GM19025 (cell line): ENCODE results near the gene MRPL23.
"Not testable (repeated sequence)": the region's sequence is repeated elsewhere in the genome, so short reads cannot be mapped to it uniquely, and the experiment has no call there.

Experiments
- ATAC-seq: cut with Tn5 transposase; IDR thresholded peaks from one replicate; pipeline ENCODE4 v1.9.1; 2021; ENCODE audit warnings: mild to moderate bottlenecking, low read depth, moderate library complexity; ENCODE audit not compliant: unreplicated experiment

Gene MRPL23

GRCh38 chr11:1932681-1933080, 14.5 kb upstream of the MRPL23 start:
- no peak for ATAC-seq

GRCh38 chr11:1933416-1934334, 13.5 kb upstream of the MRPL23 start:
- ATAC-seq = no peak

GRCh38 chr11:1934335-1935155, 12.6 kb upstream of the MRPL23 start:
- no peak for ATAC-seq

- ATAC-seq = no peak
Measured at GRCh38 chr11:1935156-1936071, 11.7 kb upstream of the MRPL23 start.

- no peak for ATAC-seq
Measured at GRCh38 chr11:1936072-1936780, 10.9 kb upstream of the MRPL23 start.

- ATAC-seq = no peak
Measured at GRCh38 chr11:1936781-1937615, 10.1 kb upstream of the MRPL23 start.

- no peak for ATAC-seq
Measured at GRCh38 chr11:1937616-1938342, 9.4 kb upstream of the MRPL23 start.

GRCh38 chr11:1938343-1939005, 8.7 kb upstream of the MRPL23 start:
- ATAC-seq = no peak

GRCh38 chr11:1939006-1939625, 8.0 kb upstream of the MRPL23 start:
- ATAC-seq = no peak

GRCh38 chr11:1939788-1940187, 7.3 kb upstream of the MRPL23 start:
- not testable (repeated sequence) for ATAC-seq

GRCh38 chr11:1942558-1943260, 4.4 kb upstream of the MRPL23 start:
- no peak for ATAC-seq

GRCh38 chr11:1943576-1943975, 3.6 kb upstream of the MRPL23 start:
- no peak for ATAC-seq

GRCh38 chr11:1943977-1944376, 3.2 kb upstream of the MRPL23 start:
- no peak for ATAC-seq

- ATAC-seq = no peak
Measured at GRCh38 chr11:1947592-1948237, 583 bp downstream of the MRPL23 start.

- no peak for ATAC-seq
Measured at GRCh38 chr11:1948389-1948788, 1.3 kb downstream of the MRPL23 start.

- no peak for ATAC-seq
Measured at GRCh38 chr11:1949302-1949701, 2.2 kb downstream of the MRPL23 start.
